GM12872 (cell line): ENCODE results near the gene MC2R.

Experiments used
- TF ChIP-seq, protein P1 (sequence below): IDR thresholded peaks from 3 replicates; pipeline ENCODE4 v1.5.1; 2011; ENCODE audit warnings: low read depth, mild to moderate bottlenecking, low read length, moderate library complexity; ENCODE audit not compliant: insufficient read depth

MC2R gene

DNA sequence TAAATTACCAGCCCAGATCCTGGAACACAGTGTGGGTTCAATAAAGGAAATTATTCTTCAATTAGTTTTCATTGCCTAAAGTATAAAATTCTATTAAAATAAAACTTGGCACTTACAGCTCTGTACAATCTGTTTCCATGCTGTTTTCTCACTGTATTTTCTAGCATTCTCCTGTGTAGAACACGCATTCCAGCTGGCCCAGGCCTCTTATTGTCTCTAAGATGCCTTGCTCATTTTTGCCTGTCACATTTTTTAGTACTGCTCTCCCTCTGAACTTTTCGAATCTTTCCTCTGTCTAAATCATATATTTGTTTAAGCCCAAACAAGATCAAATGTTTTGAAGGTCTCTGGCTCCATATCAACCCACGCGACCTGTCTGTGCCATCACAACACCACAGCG, 20.8 kb downstream of the MC2R start:
- TF ChIP-seq, protein P1, sequence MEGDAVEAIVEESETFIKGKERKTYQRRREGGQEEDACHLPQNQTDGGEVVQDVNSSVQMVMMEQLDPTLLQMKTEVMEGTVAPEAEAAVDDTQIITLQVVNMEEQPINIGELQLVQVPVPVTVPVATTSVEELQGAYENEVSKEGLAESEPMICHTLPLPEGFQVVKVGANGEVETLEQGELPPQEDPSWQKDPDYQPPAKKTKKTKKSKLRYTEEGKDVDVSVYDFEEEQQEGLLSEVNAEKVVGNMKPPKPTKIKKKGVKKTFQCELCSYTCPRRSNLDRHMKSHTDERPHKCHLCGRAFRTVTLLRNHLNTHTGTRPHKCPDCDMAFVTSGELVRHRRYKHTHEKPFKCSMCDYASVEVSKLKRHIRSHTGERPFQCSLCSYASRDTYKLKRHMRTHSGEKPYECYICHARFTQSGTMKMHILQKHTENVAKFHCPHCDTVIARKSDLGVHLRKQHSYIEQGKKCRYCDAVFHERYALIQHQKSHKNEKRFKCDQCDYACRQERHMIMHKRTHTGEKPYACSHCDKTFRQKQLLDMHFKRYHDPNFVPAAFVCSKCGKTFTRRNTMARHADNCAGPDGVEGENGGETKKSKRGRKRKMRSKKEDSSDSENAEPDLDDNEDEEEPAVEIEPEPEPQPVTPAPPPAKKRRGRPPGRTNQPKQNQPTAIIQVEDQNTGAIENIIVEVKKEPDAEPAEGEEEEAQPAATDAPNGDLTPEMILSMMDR, result no peak

DNA sequence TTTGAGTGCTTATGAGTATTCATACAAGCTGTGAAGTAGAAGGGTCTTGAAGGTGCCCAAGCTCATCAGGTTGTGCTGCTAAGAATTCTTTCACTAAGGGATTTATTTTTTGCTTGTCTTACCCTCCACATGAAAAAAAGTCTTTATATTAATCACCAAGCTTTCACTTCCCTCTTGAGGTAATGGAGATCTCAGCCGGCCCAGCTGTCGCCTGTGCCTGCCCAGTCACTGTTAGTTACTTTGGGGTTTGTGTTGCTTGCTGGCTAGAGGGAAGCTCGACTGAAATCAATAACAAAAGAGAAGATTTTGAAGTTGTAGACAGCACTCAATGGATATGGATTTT, 21.9 kb downstream of the MC2R start:
- TF ChIP-seq, protein P1, result no peak

DNA sequence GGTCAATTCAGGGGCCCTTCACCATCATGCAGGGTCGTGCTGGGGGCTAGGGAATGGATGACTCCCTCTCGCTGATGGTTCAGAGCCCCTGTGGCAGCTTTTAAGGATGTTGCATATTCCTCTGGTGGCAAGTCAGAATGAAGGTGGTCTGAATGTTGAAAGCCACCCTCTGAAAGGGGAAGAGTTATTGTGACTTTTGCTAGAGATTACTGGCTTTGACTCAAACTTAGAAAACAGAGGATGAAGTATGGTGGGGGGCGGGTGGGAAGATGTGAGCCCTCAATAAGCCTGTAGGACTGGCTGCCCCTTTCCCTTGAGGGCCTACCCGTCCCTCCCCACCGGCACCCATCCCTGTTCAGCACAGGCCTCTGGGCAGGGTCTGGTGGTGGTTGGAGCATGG, 23.2 kb downstream of the MC2R start:
- TF ChIP-seq, protein P1, result no peak

DNA sequence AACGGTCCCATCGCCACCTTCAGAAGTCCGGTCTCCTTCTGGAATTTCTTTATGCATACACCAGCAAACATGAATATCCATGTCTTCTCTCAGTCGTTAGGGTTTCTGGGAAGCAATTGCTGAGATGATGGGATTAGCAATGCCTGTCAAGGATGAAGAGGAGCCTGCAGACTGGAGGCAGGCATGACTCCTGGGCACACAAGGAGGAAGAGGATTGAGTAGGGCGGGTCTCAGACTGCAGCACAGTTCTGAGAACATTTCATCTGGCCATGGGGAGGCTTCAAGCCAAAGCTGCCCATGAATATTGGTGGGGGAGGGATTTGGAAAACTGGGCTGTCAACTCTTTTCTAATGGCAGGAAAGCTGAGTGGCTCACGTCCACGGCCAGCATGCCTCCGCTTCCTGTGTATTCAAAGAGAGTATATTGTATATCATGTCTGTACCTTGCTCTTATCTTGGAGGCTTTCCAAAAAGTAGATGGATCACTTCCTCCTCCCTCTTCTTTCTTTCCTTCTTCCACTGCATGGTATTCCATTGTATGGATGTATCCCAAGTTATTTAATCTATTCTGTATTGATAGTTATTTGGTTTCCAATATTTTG, 24.5 kb downstream of the MC2R start:
- TF ChIP-seq, protein P1, result no peak

DNA sequence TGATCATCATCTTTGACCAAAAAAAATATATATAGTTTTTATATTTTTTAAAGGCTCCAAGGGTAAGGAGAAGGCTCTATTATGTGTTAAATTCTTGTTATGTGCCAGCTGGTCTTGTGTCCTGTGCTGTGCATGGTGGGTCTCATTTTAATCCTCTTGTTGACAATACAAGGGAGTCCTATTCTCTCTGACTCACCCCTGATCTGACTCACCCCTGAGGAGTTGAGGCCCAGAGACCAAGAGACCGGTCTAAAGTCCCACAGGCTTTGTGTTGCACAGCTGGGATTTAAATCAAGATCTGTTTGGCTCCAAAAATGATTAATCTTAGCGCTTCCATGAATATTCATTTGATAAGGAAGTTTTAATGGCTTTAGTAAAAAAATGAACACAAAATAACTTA, 25.7 kb downstream of the MC2R start:
- TF ChIP-seq, protein P1, result no peak

DNA sequence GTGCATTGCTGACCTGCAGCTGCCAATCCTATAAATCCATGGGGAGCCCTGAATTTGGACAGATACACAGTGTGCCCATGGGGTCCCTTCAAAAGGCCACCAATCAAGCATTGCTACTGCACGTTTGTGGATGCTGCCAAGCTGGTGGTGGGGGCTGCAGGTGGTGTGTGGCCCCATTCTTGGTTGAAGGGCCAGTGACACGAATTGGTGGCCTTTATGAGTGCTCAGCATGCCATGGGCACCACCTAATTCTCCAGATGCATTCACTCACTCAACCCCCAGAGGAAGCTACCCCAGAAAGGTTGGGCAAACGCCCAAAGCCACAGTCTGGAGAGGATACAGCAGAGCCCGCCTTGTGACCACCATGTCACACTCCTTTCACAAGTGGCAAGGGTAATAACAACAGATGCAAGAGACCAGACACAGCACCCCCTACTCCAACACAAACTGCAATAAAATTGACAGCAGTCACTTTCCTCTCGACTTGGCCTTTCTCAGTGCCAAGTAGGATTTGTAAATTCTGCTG, 27.1 kb downstream of the MC2R start:
- TF ChIP-seq, protein P1, result no peak

DNA sequence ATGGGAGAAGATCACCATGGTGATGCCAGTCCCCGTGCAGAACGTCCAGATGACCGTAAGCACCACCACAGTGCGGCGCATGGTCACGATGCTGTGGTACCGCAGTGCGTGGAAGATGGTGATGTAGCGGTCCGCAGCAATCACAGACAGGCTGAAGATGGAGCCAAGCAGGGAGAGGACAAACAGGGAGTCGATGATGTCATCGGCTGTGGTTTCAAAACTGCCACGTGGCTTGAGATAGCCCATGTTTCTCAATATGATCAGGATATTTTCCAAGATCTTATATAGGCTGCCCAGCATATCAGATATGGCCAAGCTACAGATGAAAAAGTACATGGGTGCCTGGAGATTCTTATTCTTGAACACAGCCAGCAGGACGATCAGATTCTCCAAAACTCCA, 30.3 kb downstream of the MC2R start:
- TF ChIP-seq, protein P1, result no peak

DNA sequence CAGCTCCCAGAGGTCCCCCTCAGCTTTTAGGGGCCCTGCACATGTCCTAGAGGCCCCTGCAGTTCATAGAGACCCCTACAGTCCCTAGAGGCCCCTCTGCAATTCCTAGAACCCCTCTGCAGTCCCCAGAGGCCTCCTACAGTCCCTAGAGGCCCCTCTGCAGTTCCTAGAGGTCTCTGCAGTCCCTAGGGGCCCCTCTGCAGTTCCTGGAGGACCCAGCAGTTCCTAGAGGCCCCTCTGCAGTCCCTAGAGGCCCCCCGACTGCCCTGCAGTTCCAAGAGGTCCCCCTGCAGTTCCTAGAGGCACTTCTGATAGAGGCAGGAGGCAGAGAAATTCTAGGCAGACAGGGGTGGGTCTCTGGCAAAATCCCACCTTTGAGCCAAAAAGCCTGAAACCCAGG, 35.4 kb downstream of the MC2R start:
- TF ChIP-seq, protein P1, result no peak
